NCI-H345 (cell line): ENCODE data around the gene STARD13.

Experiments
- DNase-seq: peaks from one replicate; lab custom pipeline; 2025; lab: John Stamatoyannopoulos, UW

STARD13 gene

GRCh38 chr13:33307843-33308242 lies 22.3 kb upstream of the STARD13 start:
- no peak for DNase-seq

- no peak for DNase-seq
These were observed 18.5 kb upstream of the STARD13 start for GRCh38 chr13:33303855-33304597.

- DNase-seq, result no peak
These were observed 14.1 kb upstream of the STARD13 start for GRCh38 chr13:33299626-33300025.

- DNase-seq, result no peak
These were observed 11.4 kb upstream of the STARD13 start for GRCh38 chr13:33296793-33297425.

GRCh38 chr13:33292712-33293111 lies 7.2 kb upstream of the STARD13 start:
- DNase-seq, result no peak

- DNase-seq, result no peak
These were observed 4.9 kb upstream of the STARD13 start for GRCh38 chr13:33290421-33290965.

GRCh38 chr13:33289966-33290365 lies 4.4 kb upstream of the STARD13 start:
- DNase-seq, result no peak

- peak; percentile 26 for DNase-seq
These were observed 1.8 kb upstream of the STARD13 start for GRCh38 chr13:33287142-33287882.

GRCh38 chr13:33286128-33286527 lies 573 bp upstream of the STARD13 start:
- no peak for DNase-seq

GRCh38 chr13:33284916-33285315 lies 639 bp downstream of the STARD13 start:
- DNase-seq, result no peak

GRCh38 chr13:33284031-33284430 lies 1.5 kb downstream of the STARD13 start:
- DNase-seq, result no peak

GRCh38 chr13:33283195-33283911 lies 2.2 kb downstream of the STARD13 start:
- DNase-seq, result no peak

- no peak for DNase-seq
These were observed 3.5 kb downstream of the STARD13 start for GRCh38 chr13:33281951-33282595.

GRCh38 chr13:33280923-33281322 lies 4.6 kb downstream of the STARD13 start:
- no peak for DNase-seq

- DNase-seq, result no peak
These were observed 5.2 kb downstream of the STARD13 start for GRCh38 chr13:33280279-33280905.

GRCh38 chr13:33279414-33280278 lies 5.9 kb downstream of the STARD13 start:
- no peak for DNase-seq

- no peak for DNase-seq
These were observed 6.6 kb downstream of the STARD13 start for GRCh38 chr13:33278913-33279312.

- DNase-seq, result no peak
These were observed 7.6 kb downstream of the STARD13 start for GRCh38 chr13:33277946-33278345.

GRCh38 chr13:33277037-33277740 lies 8.4 kb downstream of the STARD13 start:
- no peak for DNase-seq
